MCF 10A (cell line): Measurements from ENCODE around the gene GVQW3. TPM values are rescaled to one million over a fixed set of nuclear protein-coding genes. Genes with fewer than 3 reads are reported as not detected.

ENCODE experiments used
- BruUV-seq: library from RNA; stranded (reverse); fragments of 400-500 nt; replicated peaks from 2 replicates; lab custom pipeline; 2021; lab: Mats Ljungman, UMichigan
- CTCF ChIA-PET: fragments of 300-600 bp; sonication (Branson Sonifier 250); formaldehyde crosslinking; extraction: SDS; loops from one replicate; lab custom pipeline; 2021; ENCODE audit warnings: antibody characterized with exemption, inconsistent platforms; lab: Yijun Ruan, JAX
- POLR2A ChIA-PET: fragments of 300-600, 350-650 bp; sonication (Branson Sonifier 250); formaldehyde crosslinking; extraction: SDS; loops from one replicate; lab custom pipeline; 2020; ENCODE audit warnings: antibody characterized with exemption, inconsistent platforms; lab: Yijun Ruan, JAX
- DNase-seq: peaks from one replicate; pipeline ENCODE4 v3.0.0-alpha.2; 2018; ENCODE audit not compliant: unreplicated experiment
- H3K27ac Mint-ChIP-seq: one replicate; pipeline ENCODE4 v1.8.0; 2022; ENCODE audit warnings: mild to moderate bottlenecking, low read depth, mixed read lengths; ENCODE audit not compliant: unreplicated experiment
- H3K27me3 Mint-ChIP-seq: one replicate; pipeline ENCODE4 v1.8.0; 2022; ENCODE audit warnings: mixed read lengths; ENCODE audit not compliant: insufficient read depth, unreplicated experiment
- H3K36me3 Mint-ChIP-seq: one replicate; pipeline ENCODE4 v1.8.0; 2022; ENCODE audit warnings: mild to moderate bottlenecking, moderate library complexity, mixed read lengths; ENCODE audit not compliant: insufficient read depth, unreplicated experiment
- H3K4me1 Mint-ChIP-seq: one replicate; pipeline ENCODE4 v1.8.0; 2022; ENCODE audit warnings: mixed read lengths; ENCODE audit not compliant: insufficient read depth, unreplicated experiment
- H3K4me3 Mint-ChIP-seq: one replicate; pipeline ENCODE4 v1.8.0; 2022; ENCODE audit warnings: mild to moderate bottlenecking, moderate library complexity, mixed read lengths; ENCODE audit not compliant: unreplicated experiment
- H3K9me3 Mint-ChIP-seq: one replicate; pipeline ENCODE4 v1.8.0; 2022; ENCODE audit warnings: mixed read lengths; ENCODE audit not compliant: unreplicated experiment
- intact Hi-C: fragments of 100-400 bp; cut with micrococcal nuclease; formaldehyde crosslinking; loops from 2 replicates; pipeline ENCODE4 v1.14.1; 2022
- total RNA-seq: library from RNA; stranded (reverse); gene quantifications from 2 replicates; pipeline ENCODE4 v1.2.3, GENCODE V29; 2022
- TF ChIP-seq, protein P1 (sequence below): fragments of 200-600 bp; IDR thresholded peaks from one replicate; pipeline ENCODE4 v1.8.0; 2022; ENCODE audit warnings: antibody characterized with exemption, mild to moderate bottlenecking; ENCODE audit not compliant: unreplicated experiment

The GVQW3 gene
- total RNA-seq, 1 experiment from 2014 or later = 1.5 TPM

DNA sequence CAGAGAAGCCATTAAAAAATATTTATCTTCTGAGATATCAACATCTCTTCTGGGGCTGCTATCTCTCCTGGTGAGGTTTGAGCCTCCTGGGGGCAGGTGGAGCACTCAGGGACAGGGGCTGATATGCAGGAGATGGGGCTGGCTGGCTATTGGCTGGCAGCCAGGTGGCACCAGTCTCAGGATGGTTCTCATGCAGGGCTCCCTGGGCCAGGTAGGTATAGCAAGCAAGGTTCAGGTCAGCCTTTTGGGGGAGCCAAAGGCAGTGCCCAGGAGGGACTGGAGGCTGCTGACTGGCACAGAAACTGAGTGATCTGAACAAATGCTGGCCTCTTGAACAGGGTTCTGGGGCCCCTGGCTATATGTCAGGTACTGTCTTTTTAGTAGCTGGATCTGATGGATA, 34.0 kb downstream of the GVQW3 start:
- no peak overlapping the region for H3K4me3 Mint-ChIP-seq
- peaks cover 72% of the 10 kb centered on the region for H3K27me3 Mint-ChIP-seq
- BruUV-seq = no TSS peak
- no peak for DNase-seq
- H3K27ac Mint-ChIP-seq = no peak overlapping the region
- peaks cover 4% of the 10 kb centered on the region for H3K36me3 Mint-ChIP-seq
- TF ChIP-seq, protein P1, sequence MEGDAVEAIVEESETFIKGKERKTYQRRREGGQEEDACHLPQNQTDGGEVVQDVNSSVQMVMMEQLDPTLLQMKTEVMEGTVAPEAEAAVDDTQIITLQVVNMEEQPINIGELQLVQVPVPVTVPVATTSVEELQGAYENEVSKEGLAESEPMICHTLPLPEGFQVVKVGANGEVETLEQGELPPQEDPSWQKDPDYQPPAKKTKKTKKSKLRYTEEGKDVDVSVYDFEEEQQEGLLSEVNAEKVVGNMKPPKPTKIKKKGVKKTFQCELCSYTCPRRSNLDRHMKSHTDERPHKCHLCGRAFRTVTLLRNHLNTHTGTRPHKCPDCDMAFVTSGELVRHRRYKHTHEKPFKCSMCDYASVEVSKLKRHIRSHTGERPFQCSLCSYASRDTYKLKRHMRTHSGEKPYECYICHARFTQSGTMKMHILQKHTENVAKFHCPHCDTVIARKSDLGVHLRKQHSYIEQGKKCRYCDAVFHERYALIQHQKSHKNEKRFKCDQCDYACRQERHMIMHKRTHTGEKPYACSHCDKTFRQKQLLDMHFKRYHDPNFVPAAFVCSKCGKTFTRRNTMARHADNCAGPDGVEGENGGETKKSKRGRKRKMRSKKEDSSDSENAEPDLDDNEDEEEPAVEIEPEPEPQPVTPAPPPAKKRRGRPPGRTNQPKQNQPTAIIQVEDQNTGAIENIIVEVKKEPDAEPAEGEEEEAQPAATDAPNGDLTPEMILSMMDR = no peak
- H3K4me1 Mint-ChIP-seq = no peaks in the 10 kb centered on the region
- ChIA-PET CTCF (interaction anchor here (0.6 kb wide), 1 partner anchor 321 kb away, joined by 5 read pairs; no protein-coding TSS in a partner anchor), POLR2A (no interaction called here)
- intact Hi-C loops = no loop called here
- H3K9me3 Mint-ChIP-seq = no peaks in the 10 kb centered on the region

DNA sequence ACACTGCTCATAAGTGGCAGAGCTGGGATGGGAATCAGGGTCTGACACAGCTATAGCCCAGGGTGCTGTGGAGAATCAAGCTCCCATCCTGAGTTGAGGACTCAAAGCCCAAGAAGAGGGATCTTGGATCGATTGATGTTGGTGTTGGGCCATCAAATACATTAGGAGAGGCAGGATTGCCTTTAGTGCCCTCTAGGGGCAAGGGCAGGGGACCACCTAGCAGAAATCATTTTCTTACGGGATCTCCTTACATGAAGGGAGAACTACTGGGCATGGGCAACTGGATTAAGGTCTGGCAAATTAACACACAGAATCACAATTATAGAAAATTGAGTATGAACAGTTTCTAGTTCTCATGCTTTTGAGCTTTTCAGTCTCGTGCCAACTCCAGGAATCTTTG, 38.8 kb downstream of the GVQW3 start:
- peak; percentile 16 for DNase-seq
- POLR2A ChIA-PET = no interaction called here
- Mint-ChIP-seq H3K9me3 (no peaks in the 10 kb centered on the region), H3K27me3 (peaks cover 40% of the 10 kb centered on the region), H3K4me3 (no peak overlapping the region), H3K27ac (no peak overlapping the region), H3K36me3 (peaks cover 4% of the 10 kb centered on the region), H3K4me1 (no peaks in the 10 kb centered on the region)
- TF ChIP-seq, protein P1 = peak; percentile 10
- CTCF ChIA-PET = interaction anchor here (0.7 to 1.7 kb wide), 4 partner anchors 10 to 954 kb away, joined by 3 to 7 read pairs (median 4); partner anchors contain the start of gene GVQW3
- no TSS peak for BruUV-seq
- intact Hi-C loops = no loop called here

DNA sequence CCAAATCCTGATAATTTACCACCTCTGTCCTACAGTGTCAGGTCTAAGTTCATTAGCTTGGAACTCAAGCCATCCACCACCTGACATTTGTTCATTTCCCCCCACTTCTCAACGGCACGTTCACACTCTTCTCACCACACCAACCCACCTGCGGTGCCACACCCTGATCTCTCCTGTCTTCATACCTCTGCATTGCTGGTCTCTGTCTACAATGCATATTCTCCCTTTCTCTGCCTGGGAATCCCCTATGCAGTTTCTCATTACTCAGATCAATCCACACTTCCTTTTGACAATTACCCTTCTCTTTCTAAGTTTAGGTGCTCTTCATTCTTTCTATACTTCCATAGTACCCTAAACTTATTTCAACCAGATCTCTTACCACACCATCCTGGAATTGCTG, 43.3 kb downstream of the GVQW3 start:
- Mint-ChIP-seq H3K9me3 (no peaks in the 10 kb centered on the region), H3K4me1 (no peaks in the 10 kb centered on the region), H3K36me3 (peaks cover 2% of the 10 kb centered on the region), H3K27ac (no peak overlapping the region), H3K27me3 (peaks cover 3% of the 10 kb centered on the region), H3K4me3 (no peak overlapping the region)
- TF ChIP-seq, protein P1 = no peak
- BruUV-seq = no TSS peak
- ChIA-PET POLR2A (interaction anchor here (1.0 kb wide), 1 partner anchor 42 kb away, joined by 4 read pairs; no protein-coding TSS in a partner anchor), CTCF (no interaction called here)
- intact Hi-C loops = no loop called here
- no peak for DNase-seq

DNA sequence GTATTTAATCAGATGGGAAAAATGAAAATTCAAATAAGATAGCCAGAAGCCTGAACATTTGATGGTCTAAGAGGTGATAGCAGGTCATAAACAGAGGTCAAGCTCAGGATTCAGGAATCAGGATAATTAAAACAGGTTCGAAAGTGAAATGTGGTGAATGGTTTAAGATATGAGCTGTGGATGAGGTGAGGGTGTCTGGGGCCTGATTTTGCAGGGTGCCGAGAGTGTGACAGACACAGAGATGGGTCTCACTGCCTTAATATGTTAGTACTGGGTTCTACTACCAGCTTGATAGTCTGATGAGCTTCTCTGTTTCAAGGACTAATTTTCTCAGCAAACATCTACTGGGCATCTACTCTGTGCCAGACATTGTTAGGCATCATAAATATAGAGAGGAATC, 43.8 kb downstream of the GVQW3 start:
- Mint-ChIP-seq H3K27ac (no peak overlapping the region), H3K4me1 (no peaks in the 10 kb centered on the region), H3K9me3 (no peaks in the 10 kb centered on the region), H3K27me3 (no peaks in the 10 kb centered on the region), H3K36me3 (no peaks in the 10 kb centered on the region), H3K4me3 (no peak overlapping the region)
- ChIA-PET POLR2A (interaction anchor here (1.0 kb wide), 1 partner anchor 41 kb away, joined by 4 read pairs; no protein-coding TSS in a partner anchor), CTCF (interaction anchor here (0.7 kb wide), 1 partner anchor 12 kb away, joined by 4 read pairs; no protein-coding TSS in a partner anchor)
- TF ChIP-seq, protein P1 = no peak
- no peak for DNase-seq
- intact Hi-C loops = no loop called here
- BruUV-seq = no TSS peak
